GM21786 (cell line): ENCODE measurements around the gene CRADD.
"Not testable (repeated sequence)": the region's sequence is repeated elsewhere in the genome, so short reads cannot be mapped to it uniquely, and the experiment has no call there.

Source experiments
- ATAC-seq: cut with Tn5 transposase; IDR thresholded peaks from one replicate; pipeline ENCODE4 v1.9.1; 2021; ENCODE audit not compliant: unreplicated experiment

The CRADD gene

DNA sequence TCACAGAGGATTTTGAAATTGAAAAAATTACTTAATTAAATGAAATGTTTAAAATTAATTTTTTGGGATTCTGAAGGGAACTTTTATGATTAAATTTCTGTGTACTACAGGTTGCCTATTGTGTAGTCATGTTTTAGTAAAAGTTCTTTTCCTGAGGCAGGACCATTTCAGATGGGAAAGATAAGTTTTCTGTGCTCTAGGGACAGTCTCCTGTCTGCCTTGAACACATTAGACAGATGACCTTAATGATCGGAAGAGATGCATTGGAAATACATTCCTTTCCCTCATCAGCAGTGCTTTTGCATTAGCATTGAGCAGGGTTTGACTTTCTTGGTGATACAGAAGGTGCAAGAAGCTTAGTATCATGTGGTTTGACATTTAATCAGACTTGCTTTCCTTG is 28.1 kb downstream of the CRADD start:
- ATAC-seq, result no peak

DNA sequence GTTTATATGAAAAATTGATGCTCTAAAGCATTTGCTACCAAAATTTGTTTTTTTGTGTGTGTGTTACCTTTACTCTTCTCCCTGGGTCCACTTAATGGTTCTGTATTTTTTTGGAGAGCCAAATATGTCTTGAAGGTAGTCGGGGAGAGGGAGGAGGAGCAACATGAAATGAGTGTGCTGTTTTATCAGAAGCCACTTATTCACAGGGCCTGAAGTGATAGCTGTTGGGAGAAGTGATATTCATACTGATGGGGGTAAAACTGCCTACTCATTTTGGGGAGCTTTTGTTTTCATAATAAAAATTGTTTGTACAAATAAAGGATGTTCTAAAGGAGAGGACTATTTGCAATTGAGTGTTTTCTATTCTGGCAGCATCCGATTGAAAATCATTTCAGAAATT is 29.2 kb downstream of the CRADD start:
- ATAC-seq, result no peak

DNA sequence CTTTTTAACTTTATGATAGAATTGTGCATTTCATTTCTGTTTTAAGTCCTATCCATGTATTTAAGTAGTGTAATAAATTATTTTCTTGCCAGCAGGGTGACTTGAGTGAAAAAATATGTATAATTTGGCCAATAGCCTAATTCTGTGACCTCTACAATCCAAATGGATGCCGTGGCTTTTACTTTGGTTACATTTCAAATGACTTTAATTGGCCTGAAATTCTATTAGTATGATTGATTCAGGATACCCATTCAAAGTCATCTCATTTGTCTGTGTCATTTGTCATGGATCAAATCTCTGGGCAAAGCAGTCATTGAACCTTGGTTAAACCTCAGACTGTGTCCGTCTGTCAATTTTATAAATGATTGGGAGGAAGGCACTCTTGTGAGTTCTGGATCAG is 29.6 kb downstream of the CRADD start:
- ATAC-seq, result no peak

DNA sequence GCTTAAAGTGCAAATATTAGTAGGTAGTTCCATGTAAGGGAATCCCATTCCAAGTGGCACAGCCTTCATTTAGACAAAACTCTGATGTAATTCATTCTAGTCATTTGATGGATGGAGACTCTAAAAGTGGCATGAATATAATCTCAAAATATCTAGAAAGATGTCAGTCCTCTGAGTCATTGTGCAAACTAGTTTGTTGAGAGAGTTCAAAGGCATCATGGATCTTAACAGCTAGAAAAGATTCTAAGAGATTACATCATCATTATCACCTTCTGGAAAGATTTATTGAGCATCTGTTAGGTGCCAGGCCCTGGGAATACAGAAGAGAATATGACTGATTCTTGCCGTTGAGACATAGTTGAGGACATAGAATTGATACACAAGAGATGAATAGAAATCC is 30.7 kb downstream of the CRADD start:
- ATAC-seq, result no peak

DNA sequence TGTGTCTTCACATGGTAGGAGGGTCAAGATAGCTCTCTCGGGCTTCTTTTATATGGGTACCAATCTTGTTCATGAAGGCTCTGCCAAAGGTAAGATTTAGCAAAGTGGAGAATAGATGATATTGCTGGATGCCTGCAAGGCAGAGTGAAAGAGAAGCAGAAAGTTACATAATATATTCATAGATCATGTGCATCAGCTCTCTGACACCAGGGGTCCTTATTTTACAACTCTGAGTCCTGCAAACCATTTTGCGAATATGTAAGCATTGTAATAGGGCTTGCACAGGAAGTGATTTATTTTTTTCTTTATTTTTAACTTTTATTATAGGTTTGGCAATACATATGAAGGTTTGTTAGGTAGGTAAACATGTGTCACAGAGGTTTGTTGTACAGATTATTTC is 31.8 kb downstream of the CRADD start:
- ATAC-seq, result no peak

DNA sequence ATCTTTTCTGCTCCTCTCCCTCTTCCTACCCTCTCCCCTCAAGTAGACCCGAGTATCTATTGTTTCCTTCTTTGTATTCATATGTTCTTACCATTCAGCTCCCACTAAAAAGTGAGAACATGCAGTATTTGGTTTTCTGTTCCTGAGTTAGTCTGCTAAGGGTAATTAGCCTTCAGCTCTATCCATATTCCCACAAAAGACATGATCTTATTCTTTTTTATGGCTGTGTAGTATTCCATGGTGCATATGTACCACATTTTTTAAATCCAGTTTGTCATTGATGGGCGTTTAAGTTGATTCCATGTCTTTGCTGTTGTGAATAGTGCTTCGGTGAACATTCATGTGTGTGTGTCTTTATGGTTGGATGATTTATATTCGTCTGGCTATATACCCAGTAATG is 32.2 kb downstream of the CRADD start:
- ATAC-seq, result no peak

DNA sequence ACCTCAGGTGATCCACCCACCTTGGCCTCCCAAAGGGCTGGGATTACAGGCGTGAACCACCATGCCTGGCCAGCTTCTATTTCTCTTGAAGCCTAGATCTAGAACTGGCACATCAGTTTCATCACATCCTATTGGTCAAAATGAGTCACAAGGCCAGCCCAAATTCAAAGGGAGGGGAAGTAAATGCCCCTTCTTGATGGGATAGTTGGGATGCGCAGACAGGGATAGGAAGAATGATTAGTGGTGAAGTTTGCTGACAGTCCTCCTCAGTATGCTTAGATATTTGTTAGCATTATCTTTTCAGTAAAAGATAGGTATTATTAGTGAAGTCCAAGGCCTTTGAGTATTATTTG is 33.4 kb downstream of the CRADD start:
- no peak for ATAC-seq

DNA sequence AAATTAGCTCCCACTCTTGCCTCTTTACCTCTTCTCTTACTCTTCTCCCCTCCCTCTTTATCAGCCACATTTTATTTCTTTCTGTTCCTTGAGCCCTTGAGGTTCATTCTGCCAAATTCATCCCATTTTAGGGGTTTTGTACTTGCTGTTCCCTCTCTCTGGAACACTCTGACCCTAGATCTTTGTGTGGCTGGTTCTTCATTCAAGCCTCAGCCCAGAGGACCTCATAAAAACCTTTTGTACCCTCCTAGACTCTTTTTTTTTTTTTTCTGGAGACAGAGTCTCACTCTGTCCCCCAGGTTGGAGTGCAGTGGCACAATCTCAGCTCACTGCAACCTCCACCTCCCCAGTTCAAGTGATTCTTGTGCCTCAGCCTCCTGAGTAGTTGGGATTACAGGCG is 34.3 kb downstream of the CRADD start:
- ATAC-seq, result not testable (repeated sequence)

DNA sequence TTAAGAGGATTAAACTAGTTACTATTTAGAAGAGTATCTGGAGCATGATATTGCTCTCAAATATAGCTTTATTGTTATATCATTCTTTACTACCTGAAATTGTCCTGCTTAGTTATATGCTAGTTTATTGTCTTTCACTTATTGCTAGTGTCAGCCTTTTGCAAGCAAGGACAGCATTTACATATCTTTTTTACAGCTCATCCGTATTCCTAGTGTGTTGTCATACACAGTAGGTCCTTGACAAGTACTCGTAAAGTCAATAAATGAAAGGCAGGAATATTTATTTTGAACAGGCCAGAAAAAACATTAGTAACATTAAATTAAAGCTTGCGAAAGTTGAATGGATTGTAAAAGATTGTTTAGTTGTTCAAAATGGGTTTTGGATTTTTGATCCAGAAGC is 35.0 kb downstream of the CRADD start:
- no peak for ATAC-seq

DNA sequence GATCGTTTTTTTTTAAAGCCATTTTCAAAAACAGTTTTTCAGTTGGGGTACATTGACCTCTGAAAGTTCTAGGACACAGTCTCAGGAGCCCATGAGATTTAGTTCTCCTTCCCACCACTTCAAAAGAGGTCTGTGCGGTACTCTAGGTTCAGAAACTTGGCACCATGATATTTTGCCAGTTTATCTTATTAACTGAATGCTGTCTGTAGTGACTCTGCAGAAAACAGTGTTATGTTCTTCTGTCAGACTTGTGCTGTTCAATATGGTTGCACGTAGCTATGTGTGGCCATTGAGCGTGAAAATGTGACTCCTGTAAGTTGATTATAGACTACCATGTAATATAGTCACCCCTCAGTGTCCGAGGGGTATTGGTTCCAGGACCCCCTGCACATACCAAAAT is 35.9 kb downstream of the CRADD start:
- no peak for ATAC-seq

DNA sequence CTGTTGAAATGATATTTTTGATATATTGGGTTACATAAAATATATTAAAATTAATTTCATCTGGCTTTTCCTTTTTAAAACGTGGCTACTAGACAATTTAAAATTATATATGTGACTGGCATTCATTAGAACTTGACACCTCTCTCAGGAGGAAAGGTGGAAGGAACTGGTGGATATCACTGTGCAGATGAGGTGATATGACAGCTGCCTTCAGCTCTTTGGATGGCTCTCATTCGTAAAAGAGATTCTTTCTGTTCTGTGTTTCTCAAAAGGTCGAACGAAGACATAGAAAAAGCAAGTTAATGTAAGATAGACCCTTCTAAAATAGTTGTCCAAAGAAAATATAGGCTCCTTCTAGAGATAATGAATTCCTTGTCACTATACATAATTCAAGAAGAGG is 36.6 kb downstream of the CRADD start:
- ATAC-seq, result no peak

DNA sequence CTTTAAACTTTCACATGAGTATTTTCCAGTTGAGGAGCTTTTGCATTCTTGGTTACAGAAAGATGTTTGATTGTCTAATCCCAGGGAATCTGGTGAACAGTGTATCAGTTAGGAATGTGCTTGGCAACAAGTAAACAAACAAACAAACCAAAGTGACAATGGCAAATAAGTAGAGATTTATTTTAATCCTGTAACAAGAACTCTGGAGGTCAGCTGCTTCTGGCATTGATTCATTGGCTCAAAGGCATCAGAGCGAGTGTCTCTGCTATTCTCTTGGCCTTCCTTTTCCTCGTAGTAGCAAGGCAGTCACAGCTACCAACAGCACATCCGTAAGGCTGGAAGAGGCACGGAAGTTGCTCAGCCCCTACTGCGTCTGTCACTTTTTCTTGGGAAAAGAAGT is 37.2 kb downstream of the CRADD start:
- ATAC-seq, result no peak

DNA sequence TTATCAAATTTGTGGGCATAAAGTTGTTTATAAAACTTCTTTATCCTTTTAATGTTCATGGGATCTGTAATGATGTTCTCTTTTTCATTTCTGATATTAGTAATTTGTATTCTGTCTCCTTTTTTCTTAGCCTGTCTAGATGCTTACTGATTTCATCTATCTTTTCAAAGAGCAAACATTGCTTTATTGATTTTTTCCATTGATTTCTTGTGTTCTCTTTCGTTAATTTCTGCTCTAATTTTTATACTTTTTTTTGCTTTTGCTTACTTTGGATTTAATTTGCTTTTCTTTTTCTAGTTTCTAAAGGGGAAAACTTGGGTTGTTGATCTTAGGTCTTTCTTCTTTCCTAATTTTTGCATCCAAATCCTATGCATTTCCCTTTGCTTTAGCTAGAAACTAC is 42.5 kb downstream of the CRADD start:
- ATAC-seq, result no peak

DNA sequence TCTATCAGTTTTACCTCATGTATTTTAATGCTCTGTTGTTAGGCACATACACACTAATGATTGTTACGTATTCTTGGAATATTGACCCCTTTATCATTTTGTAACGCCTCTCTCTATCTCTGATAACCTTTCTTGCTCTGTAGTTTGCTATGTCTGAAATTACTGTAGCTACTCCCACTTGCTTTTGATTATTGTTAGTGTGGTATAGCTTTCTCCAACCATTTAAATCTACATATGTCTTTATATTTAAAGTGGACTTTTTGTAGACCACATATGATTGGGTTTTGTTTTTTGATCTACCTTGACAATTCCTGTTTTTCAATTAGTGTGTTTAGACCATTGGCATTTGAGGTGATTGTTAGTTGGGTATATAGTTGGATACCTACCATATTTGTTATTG is 43.4 kb downstream of the CRADD start:
- ATAC-seq, result no peak

DNA sequence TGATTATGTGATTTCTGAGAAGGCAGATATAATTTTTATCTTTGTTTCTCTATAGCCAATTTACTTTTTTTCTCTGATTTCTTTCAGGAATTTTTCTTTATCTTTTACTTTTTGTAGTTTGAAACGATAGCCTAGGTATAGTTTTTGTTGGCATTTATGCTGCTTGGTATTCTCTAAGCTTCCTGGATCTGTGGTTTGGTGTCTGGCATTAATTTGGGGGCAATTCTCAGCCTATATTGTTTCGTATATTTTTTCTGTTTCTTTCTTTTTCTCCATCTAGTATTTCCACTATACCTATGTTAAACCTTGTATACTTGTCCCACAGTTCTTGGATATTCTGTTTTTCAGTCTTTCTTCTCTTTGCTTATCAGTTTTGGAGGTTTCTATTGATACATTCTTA is 45.0 kb downstream of the CRADD start:
- ATAC-seq, result no peak

DNA sequence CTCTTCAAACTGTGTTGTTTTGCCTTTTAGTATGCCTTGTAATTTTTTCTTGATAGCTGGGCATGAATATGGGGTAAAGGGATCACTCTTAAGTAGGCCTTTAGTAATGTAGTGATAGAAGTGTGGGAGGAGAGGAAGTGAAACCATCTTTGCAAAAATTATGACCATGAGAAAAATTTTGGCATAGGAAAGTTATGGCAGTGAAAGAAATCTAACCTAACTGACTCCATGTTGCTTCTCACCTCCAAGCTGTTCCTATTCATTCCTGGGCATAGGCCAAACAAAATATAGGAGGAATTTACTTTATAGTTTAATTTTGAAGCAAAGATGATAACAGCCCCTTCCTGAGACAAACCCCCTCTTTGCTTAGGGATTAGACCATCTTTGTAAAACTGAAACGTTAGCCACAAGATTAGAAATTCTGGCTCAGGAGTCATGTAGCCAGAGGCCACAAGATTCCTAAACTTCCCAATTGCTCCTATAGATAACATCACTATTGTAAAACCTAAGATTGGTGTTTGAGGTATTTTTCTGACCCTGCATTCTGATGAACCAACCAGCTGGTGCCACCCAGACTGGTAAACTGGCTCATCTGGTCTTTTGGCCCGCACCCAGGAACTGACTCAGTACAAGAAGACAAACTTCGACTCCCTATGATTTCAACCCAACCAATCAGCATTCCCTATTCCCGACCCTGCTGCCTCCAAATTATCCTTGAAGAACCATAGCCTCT is 45.8 kb downstream of the CRADD start:
- no peak for ATAC-seq

DNA sequence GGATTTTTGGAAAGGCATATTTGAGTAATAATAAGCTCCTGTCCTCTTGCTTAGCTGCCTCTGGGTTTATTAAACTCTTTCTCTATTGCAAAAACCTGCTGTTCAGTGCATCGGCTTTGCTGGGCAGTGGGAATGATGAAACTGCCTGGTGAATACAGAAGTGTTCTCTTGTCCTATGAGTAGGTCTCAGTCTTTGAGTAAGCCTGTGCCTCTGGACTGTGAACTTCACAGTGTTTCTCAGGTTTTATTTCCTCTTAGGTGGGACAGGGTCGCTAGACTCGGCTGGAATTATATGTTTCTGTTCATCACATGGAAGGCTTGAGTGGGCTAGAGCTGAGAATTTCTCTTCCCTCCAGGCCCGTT is 46.4 kb downstream of the CRADD start:
- no peak for ATAC-seq

DNA sequence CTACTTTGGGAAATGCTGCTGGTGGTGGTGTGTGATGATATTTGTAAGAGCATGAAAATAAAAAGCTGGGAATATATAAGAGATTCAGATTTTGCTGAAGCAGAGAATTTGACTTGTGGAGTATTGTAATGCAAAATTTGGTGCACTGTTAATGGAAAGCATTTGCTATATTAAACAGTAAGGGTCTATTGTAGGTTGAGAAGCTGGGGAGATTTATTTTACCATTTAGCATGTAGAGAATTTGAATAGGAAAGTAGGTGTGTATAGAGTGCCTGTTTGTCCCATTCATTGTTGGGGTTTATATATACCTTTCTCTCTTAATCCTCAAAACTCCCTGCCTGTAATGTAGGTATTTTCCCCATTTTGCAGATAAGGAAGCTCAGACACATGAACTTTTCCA is 48.4 kb downstream of the CRADD start:
- no peak for ATAC-seq

DNA sequence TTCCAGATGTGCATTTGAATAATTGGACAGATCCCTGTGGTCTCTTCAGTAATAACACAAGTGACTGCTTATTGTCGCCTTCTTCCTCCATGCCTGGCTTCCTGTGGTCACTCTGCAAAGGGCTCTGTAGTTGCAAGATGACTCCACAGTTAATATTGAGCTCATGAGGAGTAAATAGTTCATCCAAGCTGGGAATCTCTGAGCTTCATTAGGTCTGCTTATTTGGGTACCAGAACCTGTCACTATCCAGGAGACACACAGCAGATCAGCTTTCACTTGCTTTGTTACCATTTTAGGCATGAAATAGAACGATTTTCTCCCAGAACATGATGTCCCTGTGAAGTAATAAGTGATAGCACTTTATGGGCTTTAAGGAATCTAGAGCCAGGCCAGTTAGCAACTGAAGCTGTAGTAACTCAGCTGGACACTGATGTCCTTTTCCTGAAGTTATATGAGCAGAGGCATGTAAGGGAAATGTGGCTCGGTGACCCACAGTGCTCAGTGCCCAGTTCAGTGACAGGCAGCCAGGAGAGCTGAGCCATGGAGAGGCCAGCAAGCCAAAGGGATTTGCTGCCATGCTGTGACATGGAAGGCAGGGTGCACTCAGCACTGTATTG is 50.1 kb downstream of the CRADD start:
- ATAC-seq, result no peak

DNA sequence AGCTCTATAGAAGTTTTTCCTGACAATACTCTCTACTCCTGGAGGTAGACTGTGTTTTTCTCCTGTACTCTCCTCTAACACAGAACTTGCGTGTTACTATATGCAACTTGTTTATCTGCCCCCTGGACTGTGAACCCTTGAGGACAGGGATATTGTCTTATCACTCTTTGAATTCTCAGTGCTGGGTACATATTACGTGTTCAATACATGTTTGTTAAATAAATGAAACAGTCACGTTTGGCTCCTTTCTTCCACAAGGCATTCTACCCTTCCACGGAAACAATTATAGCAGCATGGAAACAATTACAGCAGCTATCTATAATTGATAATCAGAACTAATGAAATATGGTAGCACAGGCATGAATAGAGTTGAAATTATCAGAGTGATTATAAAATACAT is 50.7 kb downstream of the CRADD start:
- ATAC-seq, result no peak

DNA sequence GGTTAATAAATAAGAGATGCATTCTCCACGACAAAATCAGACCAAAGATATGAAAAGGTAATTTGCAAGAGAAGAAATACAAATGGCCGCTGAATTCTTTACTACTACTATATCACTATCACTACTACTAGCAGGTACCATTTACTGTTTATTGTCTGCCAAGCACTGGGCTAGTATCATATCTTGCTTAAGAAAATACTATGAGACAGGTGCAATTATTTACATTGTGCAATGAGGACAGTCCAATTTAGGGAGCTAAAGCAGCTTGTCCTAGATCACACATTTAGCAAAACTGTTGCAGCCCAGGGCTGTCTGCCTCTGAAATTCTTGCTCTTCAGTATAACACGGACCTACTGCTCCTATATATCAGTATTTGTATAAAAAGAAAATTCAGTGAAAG is 52.8 kb downstream of the CRADD start:
- ATAC-seq, result no peak

DNA sequence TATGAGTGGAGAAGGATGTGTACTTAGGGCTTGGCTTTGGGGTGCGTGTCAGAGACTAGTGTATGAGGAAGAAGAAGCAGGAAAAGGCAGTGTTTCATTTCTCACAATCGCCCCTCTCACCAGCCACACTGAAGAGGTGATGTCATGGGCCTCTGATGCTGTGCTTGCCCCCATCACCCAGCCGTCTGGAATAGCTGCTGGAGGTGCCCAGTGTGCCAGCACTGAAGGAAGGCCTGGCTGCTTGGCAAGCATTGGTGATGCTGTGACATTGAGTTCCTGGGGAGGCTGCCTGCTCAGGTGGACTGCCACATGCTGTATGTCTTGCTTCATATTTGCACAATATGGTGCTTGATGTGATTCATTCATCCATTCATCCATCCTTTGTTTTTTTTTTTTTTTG is 56.2 kb downstream of the CRADD start:
- no peak for ATAC-seq

DNA sequence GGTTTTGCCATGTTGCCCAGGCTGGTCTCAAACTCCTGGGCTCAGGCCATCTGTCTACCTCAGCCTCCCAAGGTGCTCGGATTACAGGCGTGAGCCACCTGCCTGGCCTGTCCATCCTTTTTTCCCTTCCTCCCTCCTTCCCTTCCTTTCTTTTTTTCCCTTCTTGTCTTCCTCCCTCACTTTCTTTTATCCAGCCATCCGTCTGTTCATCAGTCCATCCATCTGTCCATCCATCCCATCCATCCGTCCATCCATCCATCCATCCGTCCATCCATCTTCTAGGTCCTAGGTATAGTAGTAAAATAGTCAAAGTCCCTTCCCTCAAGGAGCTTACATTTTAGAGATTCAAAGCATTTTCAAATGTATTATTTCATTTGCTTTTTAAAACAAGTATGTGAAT is 56.8 kb downstream of the CRADD start:
- ATAC-seq, result no peak
